Liver (tissue), 9 donors: ENCODE data around the gene SMURF2. TPM values are rescaled to one million over a fixed set of nuclear protein-coding genes. Genes with fewer than 3 reads are reported as not detected.

Experiments
- DNase-seq: peaks from one replicate; pipeline ENCODE4 v3.0.0-alpha.2; 2017; ENCODE audit warnings: low spot score
- H3K27ac ChIP-seq, 2 donors: one replicate each; pipeline ENCODE4 v1.7.0; 2013; ENCODE audit warnings: inconsistent platforms in 2 of 2, low read length in 2 of 2, control low read depth in 1 of 2, low read depth in 1 of 2, mild to moderate bottlenecking in 1 of 2
- H3K27me3 ChIP-seq, 4 donors: one replicate each; pipeline versions ENCODE4 v1.6.1 to v1.7.0; 2013; ENCODE audit warnings: low read length in 3 of 4, inconsistent platforms in 1 of 4, mild to moderate bottlenecking in 1 of 4, moderate library complexity in 1 of 4; ENCODE audit not compliant: control insufficient read depth in 4 of 4, insufficient read depth in 4 of 4
- H3K36me3 ChIP-seq, 4 donors: one replicate each; pipeline versions ENCODE4 v1.6.1 to v1.7.0; 2013; ENCODE audit warnings: low read length in 3 of 4, mild to moderate bottlenecking in 3 of 4, low read depth in 1 of 4, moderate library complexity in 1 of 4; ENCODE audit not compliant: control insufficient read depth in 4 of 4, insufficient read depth in 3 of 4
- H3K4me1 ChIP-seq, 4 donors: one replicate each; pipeline versions ENCODE4 v1.6.1 to v1.7.0; 2013; ENCODE audit warnings: low read length in 3 of 4, mild to moderate bottlenecking in 3 of 4, moderate library complexity in 1 of 4; ENCODE audit not compliant: control insufficient read depth in 4 of 4, insufficient read depth in 4 of 4
- H3K4me3 ChIP-seq, 3 donors: one replicate each; pipeline versions ENCODE4 v1.6.1 to v1.7.0; 2013; ENCODE audit warnings: low read length in 3 of 3, control low read depth in 1 of 3, low read depth in 1 of 3, mild to moderate bottlenecking in 1 of 3
- H3K9ac ChIP-seq, 2 donors: one replicate each; pipeline ENCODE4 v1.7.0; 2013; ENCODE audit warnings: low read length in 2 of 2, mild to moderate bottlenecking in 2 of 2, moderate library complexity in 2 of 2, control low read depth in 1 of 2, low read depth in 1 of 2
- H3K9me3 ChIP-seq, 4 donors: one replicate each; pipeline versions ENCODE4 v1.6.1 to v1.7.0; 2013; ENCODE audit warnings: low read length in 3 of 4; ENCODE audit not compliant: control insufficient read depth in 4 of 4
- ATF3 ChIP-seq: IDR thresholded peaks from 2 replicates; pipeline ENCODE4 v1.6.1; 2016; ENCODE audit warnings: antibody characterized with exemption
- CTCF ChIP-seq: fragments of 150-350 bp; IDR thresholded peaks from 2 replicates; pipeline ENCODE4 v1.5.1; 2017; ENCODE audit warnings: improper control_type of control experiment, low read depth, low read length; ENCODE audit not compliant: missing input control
- EGR1 ChIP-seq, 2 donors: IDR thresholded peaks; 2 replicates each; pipeline ENCODE4 v1.6.1; 2016 to 2018; ENCODE audit warnings: antibody characterized with exemption in 2 of 2, low read depth in 2 of 2
- FOXA1 ChIP-seq: IDR thresholded peaks from 2 replicates; pipeline ENCODE4 v1.6.1; 2016; ENCODE audit warnings: antibody characterized with exemption
- FOXA2 ChIP-seq: IDR thresholded peaks from 2 replicates; pipeline ENCODE4 v1.6.1; 2016; ENCODE audit warnings: antibody characterized with exemption
- GABPA ChIP-seq, 2 donors: IDR thresholded peaks in 1 of 2; conservative IDR thresholded peaks in 1 of 2; 2 replicates each; pipeline ENCODE4 v1.6.1; 2016; ENCODE audit warnings: antibody characterized with exemption in 2 of 2, mild to moderate bottlenecking in 1 of 2, moderate library complexity in 1 of 2
- HNF4A ChIP-seq, 2 donors: conservative IDR thresholded peaks; 2 replicates each; pipeline ENCODE4 v1.6.1; 2016; ENCODE audit warnings: antibody characterized with exemption in 2 of 2, mild to moderate bottlenecking in 2 of 2
- HNF4G ChIP-seq: IDR thresholded peaks from 2 replicates; pipeline ENCODE4 v1.6.1; 2016; ENCODE audit warnings: antibody characterized with exemption
- JUND ChIP-seq, 2 donors: IDR thresholded peaks; 2 replicates each; pipeline ENCODE4 v1.6.1; 2016; ENCODE audit warnings: antibody characterized with exemption in 2 of 2
- MAX ChIP-seq: IDR thresholded peaks from 2 replicates; pipeline ENCODE4 v1.6.1; 2016; ENCODE audit warnings: antibody characterized with exemption
- NR2F2 ChIP-seq: IDR thresholded peaks from 2 replicates; pipeline ENCODE4 v1.6.1; 2016; ENCODE audit warnings: antibody characterized with exemption
- RAD21 ChIP-seq, 2 donors: IDR thresholded peaks; 2 replicates each; pipeline ENCODE4 v1.6.1; 2016; ENCODE audit warnings: antibody characterized with exemption in 2 of 2, mild to moderate bottlenecking in 2 of 2
- RXRA ChIP-seq, 2 donors: IDR thresholded peaks; 2 replicates each; pipeline ENCODE4 v1.6.1; 2017 to 2018; ENCODE audit warnings: antibody characterized with exemption in 2 of 2, mild to moderate bottlenecking in 1 of 2
- SP1 ChIP-seq: IDR thresholded peaks from 2 replicates; pipeline ENCODE4 v1.6.1; 2018; ENCODE audit warnings: antibody characterized with exemption, mild to moderate bottlenecking
- TAF1 ChIP-seq: conservative IDR thresholded peaks from 2 replicates; pipeline ENCODE4 v1.6.1; 2016; ENCODE audit warnings: antibody characterized with exemption, mild to moderate bottlenecking
- YY1 ChIP-seq: IDR thresholded peaks from 2 replicates; pipeline ENCODE4 v1.6.1; 2016; ENCODE audit warnings: antibody characterized with exemption, mild to moderate bottlenecking
- WGBS: extraction: QIAGEN DNeasy Blood & Tissue Kit; methylation state at CpG from one replicate; pipeline ENCODE4 v1.1.7; 2013; 5-methylcytosine and 5-hydroxymethylcytosine counted together
- polyA plus RNA-seq, 2 donors: library from polyadenylated mRNA; stranded (reverse) in 1 of 2; unstranded in 1 of 2; fragments of 200-250 nt in 1 of 2; fragments of >200 nt in 1 of 2; fragmentation: Nextera tagmentation in 1 of 2; extraction: Ambion mirVana in 1 of 2; gene quantifications; one replicate each; pipeline versions ENCODE4 v1.2.1 to v1.2.3, GENCODE V29; 2013 to 2015
- total RNA-seq, 2 donors: library from RNA; depleted of rRNA; stranded (reverse); fragments of >200 nt; gene quantifications; one replicate each; pipeline ENCODE4 v1.2.3, GENCODE V29; 2014
- TF ChIP-seq, protein P1 (sequence below): IDR thresholded peaks from 2 replicates; pipeline ENCODE4 v1.6.1; 2016; ENCODE audit warnings: antibody characterized with exemption, mild to moderate bottlenecking
- donor health status: healthy.
- donor health status: healthy.
- donor health status: healthy.
- donor health status: healthy.
- donor health status: healthy.

The SMURF2 gene
- total and polyA plus RNA-seq, 4 donors: 2.0 to 6.9 (median 3.5) TPM

DNA sequence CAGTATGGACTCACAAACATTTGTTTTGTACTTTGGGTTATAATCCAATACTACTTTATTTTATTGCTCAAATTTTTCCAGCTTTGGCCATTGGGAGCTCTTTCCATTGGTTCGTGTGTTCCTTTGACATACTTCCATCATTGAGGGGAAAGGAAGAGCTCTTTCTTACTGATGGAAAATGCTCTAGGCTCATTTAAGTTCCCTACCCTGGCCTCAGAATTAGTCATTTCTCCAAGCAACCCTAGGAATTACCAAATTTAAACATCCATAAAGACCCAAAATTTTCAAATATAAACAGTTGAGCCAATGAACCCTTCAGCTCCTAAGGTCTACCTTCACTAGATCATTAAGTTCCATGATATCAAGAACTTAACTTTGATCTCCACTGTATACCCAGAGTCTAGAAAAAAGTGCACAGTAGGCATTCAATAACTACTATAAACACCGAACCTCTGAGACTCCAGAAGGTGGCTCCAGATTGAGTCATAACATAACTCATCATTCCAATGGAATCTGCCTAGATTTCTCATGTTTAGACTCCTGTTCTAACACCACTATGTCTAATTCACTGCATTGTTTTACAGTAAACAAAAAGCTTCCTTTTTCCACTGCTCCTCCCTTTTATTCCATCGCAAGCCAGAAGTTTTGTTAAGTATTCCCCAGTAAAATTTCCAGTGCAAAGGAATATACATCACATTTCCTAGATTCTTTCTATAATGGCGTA, 39.0 kb downstream of the SMURF2 start:
- WGBS: 87% methylated on average over 4 of the region's 4 CpGs
- Histone ChIP-seq H3K4me3 (no peak overlapping the region), H3K9me3 (no peaks in the 10 kb centered on the region), H3K4me1 (peaks cover 0 to 9% (median 4%) of the 10 kb centered on the region in 4 donors), H3K27ac (no peak overlapping the region), H3K9ac (no peak overlapping the region), H3K27me3 (no peaks in the 10 kb centered on the region), H3K36me3 (no peaks in the 10 kb centered on the region)
- no peak for TF ChIP-seq SP1
- no peak for TF ChIP-seq HNF4A (conservative IDR thresholded peaks at IDR 0.05)
- TF ChIP-seq FOXA2: no peak
- no peak for TF ChIP-seq HNF4G
- TF ChIP-seq YY1: no peak
- no peak for TF ChIP-seq RXRA (IDR thresholded peaks at IDR 0.05)
- TF ChIP-seq TAF1: no peak
- TF ChIP-seq, protein P1, sequence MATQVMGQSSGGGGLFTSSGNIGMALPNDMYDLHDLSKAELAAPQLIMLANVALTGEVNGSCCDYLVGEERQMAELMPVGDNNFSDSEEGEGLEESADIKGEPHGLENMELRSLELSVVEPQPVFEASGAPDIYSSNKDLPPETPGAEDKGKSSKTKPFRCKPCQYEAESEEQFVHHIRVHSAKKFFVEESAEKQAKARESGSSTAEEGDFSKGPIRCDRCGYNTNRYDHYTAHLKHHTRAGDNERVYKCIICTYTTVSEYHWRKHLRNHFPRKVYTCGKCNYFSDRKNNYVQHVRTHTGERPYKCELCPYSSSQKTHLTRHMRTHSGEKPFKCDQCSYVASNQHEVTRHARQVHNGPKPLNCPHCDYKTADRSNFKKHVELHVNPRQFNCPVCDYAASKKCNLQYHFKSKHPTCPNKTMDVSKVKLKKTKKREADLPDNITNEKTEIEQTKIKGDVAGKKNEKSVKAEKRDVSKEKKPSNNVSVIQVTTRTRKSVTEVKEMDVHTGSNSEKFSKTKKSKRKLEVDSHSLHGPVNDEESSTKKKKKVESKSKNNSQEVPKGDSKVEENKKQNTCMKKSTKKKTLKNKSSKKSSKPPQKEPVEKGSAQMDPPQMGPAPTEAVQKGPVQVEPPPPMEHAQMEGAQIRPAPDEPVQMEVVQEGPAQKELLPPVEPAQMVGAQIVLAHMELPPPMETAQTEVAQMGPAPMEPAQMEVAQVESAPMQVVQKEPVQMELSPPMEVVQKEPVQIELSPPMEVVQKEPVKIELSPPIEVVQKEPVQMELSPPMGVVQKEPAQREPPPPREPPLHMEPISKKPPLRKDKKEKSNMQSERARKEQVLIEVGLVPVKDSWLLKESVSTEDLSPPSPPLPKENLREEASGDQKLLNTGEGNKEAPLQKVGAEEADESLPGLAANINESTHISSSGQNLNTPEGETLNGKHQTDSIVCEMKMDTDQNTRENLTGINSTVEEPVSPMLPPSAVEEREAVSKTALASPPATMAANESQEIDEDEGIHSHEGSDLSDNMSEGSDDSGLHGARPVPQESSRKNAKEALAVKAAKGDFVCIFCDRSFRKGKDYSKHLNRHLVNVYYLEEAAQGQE: no peak
- no peak for TF ChIP-seq ATF3
- no peak for TF ChIP-seq MAX
- no peak for TF ChIP-seq FOXA1
- TF ChIP-seq GABPA (IDR thresholded peaks at IDR 0.05 in 1 of 2, conservative IDR thresholded peaks at IDR 0.05 in 1 of 2): no peak
- no peak for TF ChIP-seq JUND (IDR thresholded peaks at IDR 0.05)
- TF ChIP-seq EGR1 (IDR thresholded peaks at IDR 0.05; ENCODE audit: low read depth in 2 of 2): no peak
- no peak for TF ChIP-seq NR2F2
- DNase-seq: no peak

DNA sequence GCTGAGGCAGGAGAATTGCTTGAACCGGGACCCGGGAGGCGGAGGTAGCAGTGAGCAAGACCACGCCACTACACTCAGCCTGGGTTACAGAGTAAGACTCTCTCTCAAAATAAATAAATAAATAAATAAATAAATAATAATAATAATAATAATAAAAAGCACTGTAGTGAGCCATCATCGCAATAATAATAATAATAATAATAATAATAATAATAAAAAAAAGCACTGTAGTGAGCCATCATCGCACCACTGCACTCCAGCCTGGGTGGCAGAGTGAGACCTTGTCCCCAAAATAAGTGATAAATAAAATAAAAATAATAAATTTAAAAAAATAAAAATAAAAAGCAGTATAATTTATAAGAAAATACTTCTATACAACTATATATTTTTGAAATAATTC, 40.3 kb downstream of the SMURF2 start:
- DNase-seq: no peak
- no peak for TF ChIP-seq TAF1
- no peak for TF ChIP-seq FOXA2
- no peak for TF ChIP-seq RXRA (IDR thresholded peaks at IDR 0.05)
- no peak for TF ChIP-seq YY1
- no peak for TF ChIP-seq EGR1 (IDR thresholded peaks at IDR 0.05; ENCODE audit: low read depth in 2 of 2)
- TF ChIP-seq HNF4A (conservative IDR thresholded peaks at IDR 0.05): no peak
- H3K9ac ChIP-seq: no peak overlapping the region
- 97% methylated on average over 6 of the region's 6 CpGs for WGBS
- no peaks in the 10 kb centered on the region for H3K9me3 ChIP-seq
- H3K27ac ChIP-seq: no peak overlapping the region
- no peaks in the 10 kb centered on the region for H3K36me3 ChIP-seq
- H3K4me3 ChIP-seq: no peak overlapping the region
- peaks cover 0 to 3% (median under 1%) of the 10 kb centered on the region in 4 donors for H3K4me1 ChIP-seq
- no peaks in the 10 kb centered on the region for H3K27me3 ChIP-seq

DNA sequence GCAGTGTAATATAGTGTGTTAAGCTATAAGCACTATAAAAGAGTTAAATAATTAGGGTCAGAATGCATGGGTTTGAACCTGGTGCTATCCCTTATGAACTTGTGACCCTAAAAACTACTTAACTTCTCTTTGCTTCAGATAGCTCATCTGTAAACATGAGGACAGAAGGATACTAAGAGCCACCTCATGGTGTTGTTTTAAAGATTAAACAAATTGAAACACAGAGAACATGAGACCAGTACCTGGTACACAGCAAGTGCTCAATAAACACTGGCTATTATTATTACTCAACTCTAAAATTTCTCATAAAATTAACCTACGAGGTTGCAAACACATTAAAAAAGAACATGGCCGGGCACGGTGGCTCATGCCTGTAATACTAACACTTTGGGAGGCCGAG, 43.3 kb downstream of the SMURF2 start:
- H3K9me3 ChIP-seq: no peaks in the 10 kb centered on the region
- 97% methylated on average over 4 of the region's 4 CpGs for WGBS
- H3K4me1 ChIP-seq: peaks cover 0 to 3% (median 0%) of the 10 kb centered on the region in 4 donors
- DNase-seq: no peak
- H3K4me3 ChIP-seq: no peak overlapping the region
- no peak overlapping the region for H3K27ac ChIP-seq
- TF ChIP-seq RAD21 (IDR thresholded peaks at IDR 0.05) (no peak), YY1 (no peak), CTCF (no peak), FOXA1 (no peak), JUND (IDR thresholded peaks at IDR 0.05) (no peak), SP1 (no peak), HNF4A (conservative IDR thresholded peaks at IDR 0.05) (no peak)
- TF ChIP-seq, protein P1: no peak
- H3K36me3 ChIP-seq: no peaks in the 10 kb centered on the region
- no peaks in the 10 kb centered on the region for H3K27me3 ChIP-seq
- H3K9ac ChIP-seq: no peak overlapping the region
